WTC11 (cell line): ENCODE results near the gene GABBR2.

Experiments used
- GABPB1 ChIP-seq: sonication (generic); formaldehyde crosslinking; IDR thresholded peaks from 2 replicates; pipeline ENCODE4 v1.8.1; 2023; ENCODE audit warnings: mild to moderate bottlenecking, missing genetic modification reagents
- JUN ChIP-seq: sonication (generic); formaldehyde crosslinking; IDR thresholded peaks from 2 replicates; pipeline ENCODE4 v1.8.0; 2023; ENCODE audit warnings: mild to moderate bottlenecking, missing genetic modification reagents
- KAT7 ChIP-seq: sonication (generic); formaldehyde crosslinking; IDR thresholded peaks from 2 replicates; pipeline ENCODE4 v1.8.1; 2023; ENCODE audit warnings: missing genetic modification reagents, mild to moderate bottlenecking, borderline replicate concordance
- NR1H2 ChIP-seq: sonication (generic); formaldehyde crosslinking; IDR thresholded peaks from 2 replicates; pipeline ENCODE4 v1.9.0; 2021; ENCODE audit warnings: mild to moderate bottlenecking, moderate library complexity, missing genetic modification reagents
- SMAD3 ChIP-seq: sonication (generic); formaldehyde crosslinking; IDR thresholded peaks from 2 replicates; pipeline ENCODE4 v1.8.0; 2022; ENCODE audit warnings: missing genetic modification reagents, mild to moderate bottlenecking, borderline replicate concordance
- TCF7 ChIP-seq: sonication (generic); formaldehyde crosslinking; IDR thresholded peaks from 2 replicates; pipeline ENCODE4 v1.8.0; 2022; ENCODE audit warnings: mild to moderate bottlenecking, low read depth, missing genetic modification reagents, moderate library complexity
- TF ChIP-seq, protein P1 (sequence below): fragments of 200-600 bp; IDR thresholded peaks from 2 replicates; pipeline ENCODE4 v1.8.0; 2022; ENCODE audit warnings: antibody characterized with exemption
- TF ChIP-seq, protein P2 (sequence below): sonication (generic); formaldehyde crosslinking; IDR thresholded peaks from 2 replicates; pipeline ENCODE4 v1.8.1; 2022; ENCODE audit warnings: low read depth, mild to moderate bottlenecking, moderate library complexity, missing genetic modification reagents, borderline replicate concordance
- TF ChIP-seq, protein P3 (sequence below): fragments of 250-450 bp; sonication (Bioruptor Pico); IDR thresholded peaks from 2 replicates; pipeline ENCODE4 v1.8.0; 2021; ENCODE audit warnings: mild to moderate bottlenecking
- TF ChIP-seq, protein P4 (sequence below): sonication (generic); formaldehyde crosslinking; IDR thresholded peaks from 2 replicates; pipeline ENCODE4 v1.8.1; 2023; ENCODE audit warnings: mild to moderate bottlenecking, missing genetic modification reagents, moderate library complexity
- TF ChIP-seq, protein P5 (sequence below): sonication (generic); formaldehyde crosslinking; conservative IDR thresholded peaks from 2 replicates; pipeline ENCODE4 v1.8.1; 2022; ENCODE audit warnings: mild to moderate bottlenecking, missing genetic modification reagents

DNA sequence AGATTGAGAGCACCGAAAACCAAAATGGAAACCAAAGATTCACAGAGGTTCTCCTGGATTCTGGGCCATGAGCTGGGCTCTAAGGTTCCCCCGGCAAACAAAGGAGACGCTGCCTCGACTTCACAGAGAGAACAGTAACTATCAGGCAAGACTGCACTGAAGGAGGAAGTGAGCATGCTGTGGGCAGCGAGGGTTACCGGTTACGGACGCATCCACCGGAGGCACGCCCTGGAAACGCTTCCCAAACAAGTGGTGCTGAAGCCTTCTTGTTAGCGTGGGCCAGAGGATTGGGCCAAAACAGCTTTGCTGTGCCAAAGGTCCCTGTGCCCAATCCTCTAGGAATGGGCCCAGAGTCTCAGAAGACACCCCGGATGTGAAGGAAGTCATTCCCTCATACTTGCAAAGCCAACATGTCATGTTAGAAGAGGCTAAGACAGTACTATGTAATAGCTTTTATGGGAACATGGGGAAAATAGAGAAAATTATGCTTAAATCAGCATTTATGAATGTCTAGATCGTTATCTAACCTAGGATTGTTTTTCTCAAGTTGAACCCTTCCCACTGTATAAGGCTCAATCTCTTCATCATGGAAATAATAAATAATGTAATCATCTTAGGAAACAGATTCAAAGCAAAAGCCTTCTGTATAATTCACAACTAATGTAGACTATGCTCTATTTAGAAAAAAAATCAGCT, 145.4 kb downstream of the GABBR2 start:
- TF ChIP-seq NR1H2 (CRISPR knock-in tag) (no peak), TCF7 (CRISPR knock-in tag) (no peak), GABPB1 (no peak), JUN (CRISPR knock-in tag) (no peak), SMAD3 (CRISPR knock-in tag) (no peak), KAT7 (CRISPR knock-in tag) (no peak)
- TF ChIP-seq, protein P1, sequence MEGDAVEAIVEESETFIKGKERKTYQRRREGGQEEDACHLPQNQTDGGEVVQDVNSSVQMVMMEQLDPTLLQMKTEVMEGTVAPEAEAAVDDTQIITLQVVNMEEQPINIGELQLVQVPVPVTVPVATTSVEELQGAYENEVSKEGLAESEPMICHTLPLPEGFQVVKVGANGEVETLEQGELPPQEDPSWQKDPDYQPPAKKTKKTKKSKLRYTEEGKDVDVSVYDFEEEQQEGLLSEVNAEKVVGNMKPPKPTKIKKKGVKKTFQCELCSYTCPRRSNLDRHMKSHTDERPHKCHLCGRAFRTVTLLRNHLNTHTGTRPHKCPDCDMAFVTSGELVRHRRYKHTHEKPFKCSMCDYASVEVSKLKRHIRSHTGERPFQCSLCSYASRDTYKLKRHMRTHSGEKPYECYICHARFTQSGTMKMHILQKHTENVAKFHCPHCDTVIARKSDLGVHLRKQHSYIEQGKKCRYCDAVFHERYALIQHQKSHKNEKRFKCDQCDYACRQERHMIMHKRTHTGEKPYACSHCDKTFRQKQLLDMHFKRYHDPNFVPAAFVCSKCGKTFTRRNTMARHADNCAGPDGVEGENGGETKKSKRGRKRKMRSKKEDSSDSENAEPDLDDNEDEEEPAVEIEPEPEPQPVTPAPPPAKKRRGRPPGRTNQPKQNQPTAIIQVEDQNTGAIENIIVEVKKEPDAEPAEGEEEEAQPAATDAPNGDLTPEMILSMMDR = no peak
- TF ChIP-seq, protein P2, sequence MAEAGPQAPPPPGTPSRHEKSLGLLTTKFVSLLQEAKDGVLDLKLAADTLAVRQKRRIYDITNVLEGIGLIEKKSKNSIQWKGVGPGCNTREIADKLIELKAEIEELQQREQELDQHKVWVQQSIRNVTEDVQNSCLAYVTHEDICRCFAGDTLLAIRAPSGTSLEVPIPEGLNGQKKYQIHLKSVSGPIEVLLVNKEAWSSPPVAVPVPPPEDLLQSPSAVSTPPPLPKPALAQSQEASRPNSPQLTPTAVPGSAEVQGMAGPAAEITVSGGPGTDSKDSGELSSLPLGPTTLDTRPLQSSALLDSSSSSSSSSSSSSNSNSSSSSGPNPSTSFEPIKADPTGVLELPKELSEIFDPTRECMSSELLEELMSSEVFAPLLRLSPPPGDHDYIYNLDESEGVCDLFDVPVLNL (CRISPR knock-in tag) = no peak
- TF ChIP-seq, protein P3, sequence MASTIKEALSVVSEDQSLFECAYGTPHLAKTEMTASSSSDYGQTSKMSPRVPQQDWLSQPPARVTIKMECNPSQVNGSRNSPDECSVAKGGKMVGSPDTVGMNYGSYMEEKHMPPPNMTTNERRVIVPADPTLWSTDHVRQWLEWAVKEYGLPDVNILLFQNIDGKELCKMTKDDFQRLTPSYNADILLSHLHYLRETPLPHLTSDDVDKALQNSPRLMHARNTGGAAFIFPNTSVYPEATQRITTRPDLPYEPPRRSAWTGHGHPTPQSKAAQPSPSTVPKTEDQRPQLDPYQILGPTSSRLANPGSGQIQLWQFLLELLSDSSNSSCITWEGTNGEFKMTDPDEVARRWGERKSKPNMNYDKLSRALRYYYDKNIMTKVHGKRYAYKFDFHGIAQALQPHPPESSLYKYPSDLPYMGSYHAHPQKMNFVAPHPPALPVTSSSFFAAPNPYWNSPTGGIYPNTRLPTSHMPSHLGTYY (CRISPR knock-in tag) = no peak
- TF ChIP-seq, protein P4, sequence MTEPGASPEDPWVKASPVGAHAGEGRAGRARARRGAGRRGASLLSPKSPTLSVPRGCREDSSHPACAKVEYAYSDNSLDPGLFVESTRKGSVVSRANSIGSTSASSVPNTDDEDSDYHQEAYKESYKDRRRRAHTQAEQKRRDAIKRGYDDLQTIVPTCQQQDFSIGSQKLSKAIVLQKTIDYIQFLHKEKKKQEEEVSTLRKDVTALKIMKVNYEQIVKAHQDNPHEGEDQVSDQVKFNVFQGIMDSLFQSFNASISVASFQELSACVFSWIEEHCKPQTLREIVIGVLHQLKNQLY (CRISPR knock-in tag) = no peak
- TF ChIP-seq, protein P5, sequence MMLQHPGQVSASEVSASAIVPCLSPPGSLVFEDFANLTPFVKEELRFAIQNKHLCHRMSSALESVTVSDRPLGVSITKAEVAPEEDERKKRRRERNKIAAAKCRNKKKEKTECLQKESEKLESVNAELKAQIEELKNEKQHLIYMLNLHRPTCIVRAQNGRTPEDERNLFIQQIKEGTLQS (CRISPR knock-in tag) = no peak
